ENCODE measurements around the gene HEATR5A.

GRCh38 chr14:31387091-31387490, 33.3 kb downstream of the HEATR5A start:
- TF ChIP-seq CTCF (IDR thresholded peaks at IDR 0.05; ENCODE audit: low read length) (no peak), EZH2 (IDR thresholded peaks at IDR 0.05; ENCODE audit: borderline replicate concordance, low read length) (no peak)
